Measurements from ENCODE around the gene MRGPRF. TPM values are rescaled to one million over a fixed set of nuclear protein-coding genes. Genes with fewer than 3 reads are reported as not detected.

Gene MRGPRF
- total RNA-seq, 1 experiment from 2014 or later: 0.05 TPM

DNA sequence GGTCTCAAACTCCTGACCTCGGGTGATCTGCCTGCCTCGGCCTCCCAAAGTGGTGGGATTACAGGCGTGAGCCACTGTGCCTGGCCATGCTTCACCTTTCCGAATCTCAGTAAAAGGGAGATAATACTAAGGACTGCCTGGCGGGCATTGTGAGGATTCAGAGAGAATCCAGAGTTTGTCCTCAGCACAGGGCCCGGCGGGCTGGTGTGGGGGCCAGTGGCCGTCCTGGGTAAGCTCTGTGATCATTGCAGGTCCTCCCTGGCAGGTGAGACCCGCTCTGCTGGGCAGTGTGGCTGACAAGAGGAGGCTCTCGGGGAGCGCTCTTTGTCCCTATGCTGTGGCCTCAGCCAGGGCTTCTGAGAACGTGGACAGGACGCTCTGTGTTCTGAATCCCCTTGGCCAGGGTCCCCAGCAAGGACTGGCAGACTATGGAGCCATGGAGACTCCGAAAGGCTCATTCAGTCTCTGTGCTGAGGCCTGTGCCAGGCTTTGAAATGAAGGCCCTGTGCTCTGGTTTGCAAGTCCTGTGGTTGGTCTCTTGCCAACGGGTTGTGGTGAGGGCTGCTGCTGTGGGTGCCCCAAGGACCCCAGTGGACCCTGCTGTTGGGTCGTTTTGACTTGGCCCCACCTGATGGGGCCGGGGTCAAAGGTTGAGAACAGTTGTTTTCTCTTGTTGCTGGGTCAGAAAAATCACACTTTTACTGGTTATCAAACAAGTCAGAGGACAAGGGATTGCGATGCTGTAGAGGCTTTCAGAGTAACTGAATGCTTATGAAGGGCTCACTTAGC, 37.7 kb upstream of the MRGPRF start:
- no peak for DNase-seq (ENCODE audit: low spot score)

DNA sequence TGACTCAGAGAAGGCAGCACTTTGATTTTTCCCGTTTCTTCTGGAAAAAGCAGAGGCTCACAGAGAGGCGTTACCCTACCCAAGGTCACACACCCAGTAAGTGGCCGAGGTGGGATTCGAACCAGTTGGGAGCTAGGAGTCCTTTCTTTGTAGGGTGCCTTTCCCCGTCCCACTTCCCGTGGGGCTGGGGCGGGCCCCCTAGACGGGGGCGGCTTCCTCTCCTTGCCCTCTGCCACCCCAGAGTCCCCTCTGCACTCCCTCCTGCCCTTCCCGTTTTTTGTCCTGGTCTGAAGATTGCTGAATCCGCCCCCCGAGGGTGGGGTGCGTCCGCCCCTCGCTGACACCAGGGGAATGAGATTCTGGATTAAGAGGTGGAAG, 36.4 kb upstream of the MRGPRF start:
- peak; percentile 15 for DNase-seq (ENCODE audit: low spot score)

DNA sequence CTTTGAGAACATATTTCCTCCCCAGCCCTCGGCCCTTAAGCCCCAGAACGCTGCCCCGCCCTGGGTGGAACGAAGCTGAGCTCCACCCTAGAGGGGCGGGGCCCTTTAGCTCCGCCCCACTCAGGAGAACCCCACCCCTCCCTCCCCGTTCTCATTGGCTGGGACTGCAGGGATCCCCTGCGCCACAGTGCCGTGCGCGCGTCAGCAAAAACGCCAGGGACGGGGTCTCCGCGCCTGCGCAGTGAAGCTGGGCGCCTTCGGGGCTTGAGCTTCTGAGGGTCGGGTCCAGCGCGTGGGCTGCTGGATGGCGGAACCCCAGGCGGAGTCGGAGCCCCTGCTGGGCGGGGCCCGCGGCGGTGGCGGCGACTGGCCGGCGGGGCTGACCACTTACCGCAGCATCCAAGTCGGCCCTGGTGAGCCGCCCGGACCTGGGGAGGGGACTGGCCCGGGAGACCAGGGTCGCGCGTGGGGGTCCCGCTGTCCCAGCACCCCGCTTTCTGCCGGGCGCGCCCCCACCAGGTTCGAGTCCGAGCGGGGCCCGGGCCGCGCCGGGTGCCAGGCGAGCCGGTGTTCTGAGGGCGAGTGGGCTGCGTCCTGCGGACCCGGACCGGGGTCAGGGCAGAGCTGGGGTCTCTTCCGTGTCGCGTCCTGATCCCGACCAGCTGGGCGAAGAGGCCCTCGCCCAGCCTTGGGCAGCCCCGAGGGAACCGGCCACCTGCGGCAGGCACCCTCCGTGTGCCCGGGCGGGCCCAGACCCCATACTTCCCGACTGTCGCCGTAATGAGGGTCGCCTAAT, 35.8 kb upstream of the MRGPRF start, which contains the start of gene TPCN2:
TPCN2 (plus strand) TSS at position 239 of the 796 bp plus-strand sequence; CDS start at position 305, 66 bp downstream.
- peak; percentile 97 for DNase-seq (ENCODE audit: low spot score)

DNA sequence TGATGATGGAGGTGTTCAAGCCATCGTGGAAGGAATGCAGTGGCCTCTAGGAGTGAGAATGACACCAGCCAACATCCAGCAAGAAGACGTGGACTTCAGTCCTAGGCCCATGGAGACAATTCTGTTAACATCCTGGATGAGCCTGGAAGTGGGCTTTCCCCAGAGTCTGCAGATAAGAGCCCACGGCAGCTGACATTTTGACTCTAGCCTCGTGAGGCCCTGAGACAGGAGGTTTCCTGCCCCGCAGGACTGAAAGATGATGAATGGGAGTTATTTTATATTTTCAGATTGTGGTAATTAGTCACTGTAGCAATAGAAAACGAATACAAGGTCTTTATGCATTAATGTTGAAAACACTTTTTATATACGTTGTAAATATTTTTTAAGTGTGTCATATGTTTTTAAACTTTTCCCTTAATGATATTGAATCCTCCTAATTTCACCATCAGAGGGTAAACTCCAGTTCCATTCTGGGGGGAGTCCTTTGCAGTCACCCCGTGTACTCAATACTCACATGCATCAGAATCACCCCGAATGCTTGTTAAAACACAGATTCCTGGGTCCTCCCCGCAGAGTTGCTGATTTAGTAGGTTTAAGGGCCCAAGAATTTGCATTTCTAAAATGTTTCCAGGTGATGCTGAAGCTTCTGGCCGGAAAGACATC, 35.1 kb upstream of the MRGPRF start:
- no peak for DNase-seq (ENCODE audit: low spot score)

DNA sequence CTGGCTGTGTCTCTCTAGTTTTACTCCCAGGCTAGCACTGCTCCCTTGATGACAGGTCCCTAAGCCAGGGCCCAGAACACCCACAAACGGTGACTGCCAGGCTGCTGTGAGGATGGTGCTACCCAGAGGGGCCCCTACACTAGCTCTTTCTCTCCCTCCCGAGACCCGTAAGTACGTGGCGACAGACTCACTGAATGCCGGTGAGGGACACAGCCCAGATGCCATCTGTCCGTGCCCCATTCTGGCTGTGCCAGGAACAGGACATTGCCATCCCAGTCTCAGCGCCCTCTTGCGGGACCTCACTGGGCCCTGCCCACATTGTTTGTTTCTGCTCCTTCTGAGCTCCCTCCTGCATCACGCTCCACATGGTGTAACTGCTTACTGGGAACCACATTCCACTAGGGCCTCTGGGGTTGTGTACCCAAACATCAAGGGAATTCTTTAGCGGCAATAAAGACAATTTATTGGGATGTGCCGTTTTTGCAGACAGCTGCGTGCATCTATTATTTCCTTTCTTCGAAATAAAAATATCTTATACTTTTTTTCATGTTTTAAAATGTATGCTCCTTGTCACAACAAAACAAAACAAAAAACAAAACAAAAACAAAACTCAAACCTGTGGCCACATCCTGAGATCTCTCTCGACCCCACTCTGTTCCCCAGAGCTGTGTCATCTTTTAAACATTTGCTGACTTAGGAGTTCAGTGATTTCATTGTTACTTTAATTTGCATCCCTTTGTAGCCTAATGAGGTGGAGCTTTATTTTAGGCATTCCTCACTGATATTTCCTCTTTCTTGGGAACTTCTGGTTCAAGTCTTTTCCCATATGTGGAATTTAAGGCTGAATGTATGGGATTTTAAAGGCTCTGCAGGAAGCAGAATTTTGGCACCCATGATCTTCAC, 31.3 kb upstream of the MRGPRF start:
- DNase-seq (ENCODE audit: low spot score): peak; percentile 92

DNA sequence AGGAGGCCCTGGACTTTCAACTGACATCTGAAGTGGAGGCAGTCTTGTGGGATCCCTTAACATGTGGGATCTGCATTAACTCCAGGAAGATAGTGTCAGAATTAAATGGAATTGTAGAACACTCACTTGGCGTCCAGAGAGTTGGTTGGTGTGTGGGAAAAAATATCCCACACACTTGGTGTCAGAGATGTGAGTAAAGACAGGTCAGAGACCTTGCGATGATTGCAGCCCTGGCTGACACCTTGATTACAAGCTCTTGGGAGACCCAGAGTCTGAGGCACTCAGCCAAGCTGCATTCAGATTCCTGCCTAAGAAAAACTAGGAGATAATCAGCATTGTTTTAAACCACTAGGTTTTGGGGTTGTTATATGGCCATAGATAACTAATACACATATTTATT, 28.5 kb upstream of the MRGPRF start:
- DNase-seq (ENCODE audit: low spot score): no peak

DNA sequence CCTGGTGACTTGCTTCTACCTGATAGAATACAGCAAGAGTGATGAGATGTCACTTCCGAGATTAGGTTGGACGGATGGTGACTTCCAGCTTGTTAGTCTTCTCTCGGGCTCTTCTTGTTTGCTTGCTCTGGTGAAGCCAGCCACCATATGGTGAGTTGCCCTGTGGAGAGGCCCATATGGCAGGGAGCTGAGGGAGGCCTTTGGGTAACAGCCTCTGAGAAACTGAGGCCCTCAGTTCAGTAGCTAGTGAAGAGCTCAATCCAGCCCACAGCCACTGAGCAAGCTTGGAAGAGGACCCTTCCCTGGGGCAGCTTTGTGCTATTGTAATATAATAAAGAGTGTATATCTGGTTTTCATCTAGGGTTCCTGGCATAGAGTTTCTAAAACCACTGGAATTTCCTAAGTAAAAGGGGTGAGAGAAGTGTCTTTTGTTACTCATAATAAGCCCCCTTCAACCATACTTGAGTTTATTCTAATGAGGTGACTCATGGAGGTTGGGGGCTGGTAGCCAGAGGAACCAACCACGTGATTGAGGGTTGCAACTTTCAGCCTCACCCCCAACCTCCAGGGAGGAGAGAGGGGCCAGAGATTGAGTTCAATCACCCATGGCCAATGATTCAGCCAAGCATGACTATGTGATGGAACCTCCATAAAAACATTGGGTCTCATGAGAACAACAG, 27.7 kb upstream of the MRGPRF start:
- no peak for DNase-seq (ENCODE audit: low spot score)

DNA sequence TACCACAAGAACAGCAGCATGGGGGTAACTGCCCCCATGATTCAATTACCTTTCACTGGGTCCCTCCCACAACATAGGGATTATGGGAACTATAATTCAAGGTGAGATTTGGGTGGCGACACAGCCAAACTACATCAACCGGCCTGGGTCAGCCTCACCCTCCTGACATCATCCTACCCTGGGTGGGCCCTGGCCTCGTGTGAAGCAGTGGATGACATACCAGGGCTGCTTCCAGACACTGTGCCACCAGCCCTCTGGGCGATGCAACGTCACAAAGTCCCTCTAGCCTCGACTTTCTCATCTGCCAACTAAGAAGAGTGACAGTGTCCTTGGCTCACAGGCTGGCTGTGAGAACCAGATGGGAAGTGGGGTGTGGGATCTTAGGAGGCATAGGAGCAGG, 27.0 kb upstream of the MRGPRF start:
- no peak for DNase-seq (ENCODE audit: low spot score)

DNA sequence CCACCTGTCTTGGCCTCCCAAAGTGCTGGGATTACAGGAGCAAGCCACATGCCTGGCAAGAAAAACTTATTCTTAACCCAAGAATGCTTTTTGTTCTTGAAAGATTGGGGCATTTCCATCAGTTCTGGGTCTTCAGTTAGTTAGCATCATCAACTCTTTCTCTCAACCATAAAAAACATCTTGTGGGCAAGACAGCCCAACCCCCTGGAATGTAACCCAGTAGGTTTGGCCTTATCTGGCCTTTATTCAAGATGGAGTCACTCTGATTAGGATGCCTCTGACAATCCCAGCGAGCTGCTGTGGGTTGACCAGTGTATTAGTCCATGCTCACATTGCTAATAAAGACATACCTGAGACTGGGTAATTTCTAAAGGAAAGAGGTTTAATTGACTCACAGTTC, 26.5 kb upstream of the MRGPRF start:
- DNase-seq (ENCODE audit: low spot score): no peak

DNA sequence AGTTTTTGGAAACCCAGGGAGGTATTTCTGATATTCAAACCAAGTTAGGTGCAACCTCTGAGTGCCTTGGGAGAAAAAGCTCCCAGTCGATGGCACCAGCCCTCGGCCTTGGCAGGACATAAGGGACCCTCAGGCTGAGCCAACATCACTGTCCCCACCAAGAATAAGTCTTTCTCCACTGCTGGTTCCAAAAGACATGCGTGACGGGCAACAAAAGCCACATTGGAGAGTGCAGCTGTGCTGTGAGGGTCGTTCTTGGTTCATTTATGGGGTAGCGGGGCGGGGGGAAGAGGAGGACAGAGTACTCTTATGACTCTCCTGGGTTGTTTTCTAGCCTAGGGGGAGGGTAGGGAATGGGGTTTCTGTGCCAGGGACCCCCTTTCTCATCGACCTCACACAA, 24.5 kb upstream of the MRGPRF start:
- no peak for DNase-seq (ENCODE audit: low spot score)

DNA sequence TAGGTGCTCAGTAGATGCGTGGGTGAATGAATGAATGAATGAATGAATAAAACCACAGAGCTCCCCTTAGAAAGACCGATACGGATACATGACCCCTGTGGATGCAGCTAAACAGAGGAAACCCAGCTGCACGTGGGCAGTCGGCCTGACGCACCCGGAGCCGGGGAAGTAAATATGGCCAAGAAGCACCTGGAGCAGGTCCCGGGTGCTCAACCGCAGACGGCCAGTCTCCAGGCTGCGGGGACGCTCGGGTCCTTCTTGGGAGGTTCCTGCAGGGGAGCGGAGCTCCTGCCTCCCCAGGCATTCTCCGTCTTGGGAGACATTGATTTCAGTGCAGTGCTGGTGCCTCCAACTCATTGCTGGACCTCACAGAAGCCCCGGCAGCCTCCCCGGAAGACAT, 24.0 kb upstream of the MRGPRF start:
- DNase-seq (ENCODE audit: low spot score): no peak

DNA sequence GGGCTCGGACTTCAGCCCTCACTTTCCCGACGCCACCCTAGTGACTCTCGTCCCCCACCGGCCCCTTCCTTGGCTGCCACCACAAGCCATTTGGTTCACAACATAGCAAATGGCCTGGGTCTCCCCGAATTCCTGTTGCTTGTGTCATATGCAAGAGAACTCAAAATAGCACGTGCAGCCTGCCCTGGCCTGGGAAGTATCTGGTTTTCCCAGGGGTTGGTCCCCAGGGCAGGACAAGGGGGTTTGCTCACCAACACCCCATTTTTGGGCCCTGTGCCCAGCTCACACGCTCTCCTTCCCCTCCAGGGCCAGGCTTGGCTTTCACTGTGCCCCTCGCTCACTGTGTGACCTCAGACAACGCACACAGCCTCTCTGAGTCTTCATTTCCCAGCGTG, 22.9 kb upstream of the MRGPRF start:
- no peak for DNase-seq (ENCODE audit: low spot score)

DNA sequence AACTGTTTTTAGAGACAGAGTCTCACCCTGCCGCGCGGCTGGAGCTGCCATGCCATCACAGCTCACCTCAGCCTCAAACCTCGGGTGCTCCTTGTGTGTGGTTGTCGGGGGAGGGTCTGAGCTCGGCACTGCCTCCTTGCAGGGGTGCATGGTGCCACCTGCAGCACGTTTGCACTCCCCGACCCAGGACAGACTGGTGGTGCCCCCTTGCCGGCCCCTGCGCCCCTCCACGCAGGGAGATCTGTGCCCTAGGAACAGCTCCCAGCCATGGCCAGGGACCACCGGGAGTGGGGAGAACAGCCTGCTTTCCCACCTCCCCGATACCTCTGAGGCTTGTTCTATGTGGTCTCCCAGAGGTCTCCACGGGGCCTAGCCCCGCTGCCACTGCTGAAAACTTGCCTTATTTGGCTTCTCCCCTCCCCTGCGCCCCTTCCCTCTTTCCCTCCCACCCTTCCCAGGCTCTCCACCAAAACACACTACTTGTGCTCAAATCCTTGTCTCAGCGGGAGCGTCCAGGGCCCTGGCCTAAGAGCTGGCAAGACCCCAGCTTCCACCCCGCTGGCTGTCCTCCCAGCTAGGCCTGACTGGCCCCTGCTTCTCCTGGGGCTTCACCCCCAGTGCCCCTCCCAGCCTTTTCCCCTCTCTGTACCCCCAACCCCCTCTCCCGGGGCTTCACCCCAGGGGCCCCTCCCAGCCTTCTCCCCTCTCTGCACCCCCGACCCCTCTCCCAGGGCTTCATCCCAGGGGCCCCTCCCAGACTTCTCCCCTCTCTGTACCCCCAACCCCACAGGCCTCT, 22.3 kb upstream of the MRGPRF start:
- no peak for DNase-seq (ENCODE audit: low spot score)

DNA sequence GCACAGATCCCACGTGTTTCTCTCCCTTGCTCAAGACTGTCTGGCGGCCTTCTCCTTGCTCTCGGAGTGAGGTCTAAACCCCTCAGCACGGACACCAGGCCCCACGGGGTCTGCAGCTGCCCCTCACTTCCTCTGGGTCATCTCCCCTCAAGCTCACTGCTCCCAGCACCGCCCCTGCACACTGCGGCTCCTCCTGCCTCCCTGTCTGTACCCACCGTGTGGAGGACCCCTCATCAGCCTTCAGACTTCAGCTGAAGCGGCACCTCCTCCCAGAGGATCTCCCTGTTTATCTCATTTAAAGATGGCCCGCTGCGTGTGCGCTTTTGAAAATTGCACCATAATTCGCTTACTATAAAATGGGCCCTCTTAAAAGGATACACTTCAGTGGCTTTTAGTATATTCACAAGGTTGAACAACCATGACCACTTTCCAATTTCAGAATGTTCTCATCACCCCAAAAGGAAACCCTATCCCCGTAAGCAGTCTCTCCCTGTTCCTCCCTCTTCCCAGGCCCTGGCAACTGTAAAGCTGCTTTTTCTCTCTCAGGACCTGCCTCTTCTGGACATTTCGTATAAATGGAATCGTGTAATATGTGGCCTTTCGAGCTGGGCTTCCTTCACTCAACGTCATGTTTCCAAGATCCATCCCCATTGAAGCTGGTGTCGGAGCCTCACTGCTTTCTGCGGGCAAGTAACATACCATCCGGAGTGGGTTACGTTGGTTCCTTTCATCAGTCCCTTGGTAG, 21.2 kb upstream of the MRGPRF start:
- no peak for DNase-seq (ENCODE audit: low spot score)

DNA sequence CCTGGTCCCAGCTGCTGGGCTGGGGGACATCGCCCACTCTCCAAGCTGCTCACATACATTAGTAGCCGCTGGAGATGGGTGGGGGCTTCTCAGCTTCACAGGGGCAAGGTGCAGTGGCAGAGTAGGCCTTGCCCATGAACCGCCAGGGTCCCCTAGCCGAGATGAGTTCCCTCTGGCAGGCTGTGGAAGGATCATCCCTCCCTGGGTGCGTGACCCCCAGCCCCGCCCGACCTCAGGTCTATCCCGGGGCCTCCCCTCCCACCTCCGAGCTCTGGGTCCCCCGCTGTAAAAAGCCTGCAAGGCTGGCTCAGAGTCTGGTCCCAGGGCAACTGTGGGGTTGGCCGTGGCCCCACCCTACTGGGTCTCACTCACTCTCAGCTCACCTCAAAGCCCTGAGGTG, 20.4 kb upstream of the MRGPRF start:
- no peak for DNase-seq (ENCODE audit: low spot score)

DNA sequence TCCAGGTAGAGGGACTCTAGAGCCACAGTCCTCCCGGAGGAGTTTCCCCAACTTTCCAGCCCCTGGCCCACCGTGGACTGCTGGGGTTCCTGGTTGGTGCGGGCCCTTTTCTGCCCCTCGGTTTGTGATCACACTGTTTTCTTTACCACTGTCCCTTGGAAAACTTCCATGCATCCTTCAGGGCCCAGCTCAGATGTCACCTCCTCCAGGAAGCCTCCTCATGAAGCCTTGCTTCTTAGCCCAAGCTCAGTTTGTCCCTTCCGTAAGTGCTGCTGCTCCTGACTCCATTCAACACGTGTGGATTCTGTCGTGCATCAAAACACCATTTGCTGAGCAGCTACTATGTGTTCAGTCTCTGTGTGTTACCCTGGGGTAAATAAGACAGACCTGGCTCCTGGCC, 19.8 kb upstream of the MRGPRF start:
- no peak for DNase-seq (ENCODE audit: low spot score)

DNA sequence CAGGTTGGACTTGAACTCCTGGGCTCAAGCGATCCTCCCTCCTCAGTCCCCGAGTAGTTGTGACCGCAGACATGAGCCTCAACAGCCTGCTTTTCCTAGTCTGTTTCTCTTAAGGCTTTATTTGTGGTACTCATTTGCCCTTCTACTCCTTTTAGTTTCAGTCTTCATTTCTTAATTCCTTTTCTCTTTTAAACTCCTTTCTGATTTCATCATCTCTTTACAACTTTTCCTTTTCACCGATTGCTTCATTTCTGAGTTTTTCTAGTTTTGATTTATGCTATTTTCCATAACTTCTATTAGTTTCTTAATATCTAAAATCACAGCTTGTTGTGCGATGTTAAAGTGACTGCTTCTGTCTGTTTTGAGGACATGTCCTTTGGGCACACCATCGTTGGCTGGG, 17.3 kb upstream of the MRGPRF start:
- no peak for DNase-seq (ENCODE audit: low spot score)

DNA sequence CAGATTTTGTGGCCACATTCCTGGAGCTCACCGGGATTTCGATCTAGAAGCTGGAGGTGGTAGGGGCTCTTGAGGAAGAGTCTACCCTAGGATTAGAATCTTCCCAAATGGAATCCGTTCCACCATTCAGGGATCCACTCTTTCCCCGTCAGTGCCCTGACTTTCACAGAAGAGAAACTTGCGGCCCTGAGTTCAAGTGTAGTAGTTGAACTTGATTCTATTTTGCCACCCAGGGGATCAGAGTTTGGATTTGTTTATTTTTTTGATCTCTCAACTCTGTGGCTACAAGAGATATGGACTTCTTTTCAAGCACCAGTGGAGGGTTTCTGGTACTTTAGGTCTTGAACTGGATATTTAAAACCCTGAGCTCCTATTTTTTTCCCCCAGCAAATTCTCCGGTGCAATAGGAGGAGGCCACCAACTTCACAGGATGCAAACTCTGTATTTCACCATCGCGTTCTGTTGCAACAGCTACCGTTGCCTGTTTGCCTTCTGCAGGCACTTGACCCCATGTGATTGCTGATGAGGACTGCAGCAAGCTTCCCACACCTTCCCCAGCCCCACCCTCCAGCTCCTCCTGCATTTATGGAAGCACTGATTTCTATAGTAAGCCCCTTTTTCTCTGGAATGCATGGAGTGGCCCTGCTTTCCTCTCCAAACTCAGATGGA, 14.8 kb upstream of the MRGPRF start:
- no peak for DNase-seq (ENCODE audit: low spot score)

DNA sequence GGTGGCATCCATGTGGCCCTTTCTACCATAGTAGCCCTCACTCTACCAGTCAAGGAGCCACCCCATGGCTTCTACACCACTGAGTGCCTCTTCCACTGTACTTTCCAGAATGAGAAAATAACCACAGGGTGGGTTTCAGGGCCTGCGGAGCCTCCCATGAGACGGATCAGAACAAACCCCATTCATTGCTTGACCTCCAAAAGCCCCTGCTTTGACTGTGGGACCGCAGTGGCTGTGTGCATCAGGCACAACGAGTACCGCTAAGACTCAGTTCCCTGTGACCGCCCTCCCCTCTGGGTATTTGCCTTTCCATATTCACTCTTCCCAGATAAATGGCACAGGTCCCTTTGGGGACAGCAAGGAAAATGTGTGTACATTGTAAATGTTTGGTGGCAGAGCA, 11.5 kb upstream of the MRGPRF start:
- DNase-seq (ENCODE audit: low spot score): no peak
